ENCODE results near the gene GRID2.

The GRID2 gene

GRCh38 chr4:93416344-93417128 lies 1112.8 kb downstream of the GRID2 start:
- TF ChIP-seq, protein P1, sequence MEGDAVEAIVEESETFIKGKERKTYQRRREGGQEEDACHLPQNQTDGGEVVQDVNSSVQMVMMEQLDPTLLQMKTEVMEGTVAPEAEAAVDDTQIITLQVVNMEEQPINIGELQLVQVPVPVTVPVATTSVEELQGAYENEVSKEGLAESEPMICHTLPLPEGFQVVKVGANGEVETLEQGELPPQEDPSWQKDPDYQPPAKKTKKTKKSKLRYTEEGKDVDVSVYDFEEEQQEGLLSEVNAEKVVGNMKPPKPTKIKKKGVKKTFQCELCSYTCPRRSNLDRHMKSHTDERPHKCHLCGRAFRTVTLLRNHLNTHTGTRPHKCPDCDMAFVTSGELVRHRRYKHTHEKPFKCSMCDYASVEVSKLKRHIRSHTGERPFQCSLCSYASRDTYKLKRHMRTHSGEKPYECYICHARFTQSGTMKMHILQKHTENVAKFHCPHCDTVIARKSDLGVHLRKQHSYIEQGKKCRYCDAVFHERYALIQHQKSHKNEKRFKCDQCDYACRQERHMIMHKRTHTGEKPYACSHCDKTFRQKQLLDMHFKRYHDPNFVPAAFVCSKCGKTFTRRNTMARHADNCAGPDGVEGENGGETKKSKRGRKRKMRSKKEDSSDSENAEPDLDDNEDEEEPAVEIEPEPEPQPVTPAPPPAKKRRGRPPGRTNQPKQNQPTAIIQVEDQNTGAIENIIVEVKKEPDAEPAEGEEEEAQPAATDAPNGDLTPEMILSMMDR (IDR thresholded peaks at IDR 0.05), result no peak
- H3K27ac ChIP-seq, result no peak overlapping the region

DNA sequence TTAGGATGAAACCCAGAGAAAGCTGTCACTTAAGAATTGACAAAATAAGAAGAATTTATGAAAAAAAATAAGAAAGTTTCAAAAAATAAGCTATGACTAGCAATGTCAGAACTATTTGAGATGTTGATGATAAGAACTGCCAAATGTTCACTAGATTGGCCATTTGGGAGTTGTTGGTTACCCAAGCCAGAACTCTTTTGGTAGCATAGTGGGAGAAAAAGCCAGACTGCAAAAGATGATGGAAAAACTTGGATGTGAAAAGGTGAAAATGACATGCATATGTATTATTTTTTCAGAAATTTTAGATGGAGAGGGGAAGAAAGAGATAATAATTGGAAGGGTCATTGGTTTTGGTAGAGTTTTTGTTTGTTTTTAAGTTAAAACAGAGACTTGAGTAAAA lies 1127.6 kb downstream of the GRID2 start:
- no peak overlapping the region for H3K27ac ChIP-seq
- no peak for TF ChIP-seq ZFX (IDR thresholded peaks at IDR 0.05; ENCODE audit: borderline replicate concordance)
- TF ChIP-seq, protein P1 (IDR thresholded peaks at IDR 0.05), result no peak

DNA sequence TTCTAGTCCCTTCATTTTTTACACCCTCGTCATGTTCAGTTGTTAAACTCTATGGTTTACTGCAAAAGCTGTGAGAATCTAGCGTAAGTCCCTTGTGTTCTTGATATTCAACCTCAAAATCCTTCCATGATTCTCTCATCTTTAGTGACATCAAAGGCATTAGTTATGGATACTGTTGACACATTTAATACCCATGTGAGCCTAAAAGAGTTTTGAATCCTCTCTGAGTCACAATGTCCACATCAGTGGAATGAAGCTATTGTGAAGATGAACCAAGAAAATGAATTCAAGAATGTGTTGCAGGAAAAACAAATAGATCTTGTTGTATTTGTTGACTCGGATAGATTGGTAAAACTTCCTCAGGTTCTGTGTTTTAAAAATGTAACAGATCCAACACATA lies 1130.1 kb downstream of the GRID2 start:
- no peak for TF ChIP-seq ZFX (IDR thresholded peaks at IDR 0.05; ENCODE audit: borderline replicate concordance)
- TF ChIP-seq, protein P1 (IDR thresholded peaks at IDR 0.05), result no peak
- H3K27ac ChIP-seq, result no peak overlapping the region

- no peak for TF ChIP-seq ZFX (IDR thresholded peaks at IDR 0.05; ENCODE audit: borderline replicate concordance)
- TF ChIP-seq, protein P1 (IDR thresholded peaks at IDR 0.05), result no peak
- H3K27ac ChIP-seq, result no peak overlapping the region
These were observed 1132.3 kb downstream of the GRID2 start for GRCh38 chr4:93436000-93436626.

- no peak for TF ChIP-seq ZFX (IDR thresholded peaks at IDR 0.05; ENCODE audit: borderline replicate concordance)
- TF ChIP-seq, protein P1 (IDR thresholded peaks at IDR 0.05), result no peak
- H3K27ac ChIP-seq, result no peak overlapping the region
These were observed 1134.2 kb downstream of the GRID2 start for GRCh38 chr4:93437991-93438390.

DNA sequence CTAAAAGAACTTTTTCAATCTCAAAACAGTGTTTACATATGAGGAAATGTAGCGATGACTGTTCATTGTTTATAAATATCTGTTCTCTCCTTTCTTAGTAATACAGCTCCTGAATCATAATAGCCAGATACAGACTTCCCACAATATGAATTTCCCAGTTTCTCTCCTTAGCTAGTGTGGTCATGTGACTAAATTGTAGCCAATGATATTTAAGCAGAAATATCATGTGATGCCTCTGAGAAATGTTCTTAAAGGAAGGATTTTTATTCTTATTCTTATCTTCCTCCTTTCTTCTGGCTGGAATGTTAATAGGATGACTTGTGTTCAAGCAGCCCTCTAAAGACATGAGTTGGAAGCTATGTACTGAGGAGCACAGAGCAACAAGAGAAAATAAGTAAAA lies 1141.1 kb downstream of the GRID2 start:
- TF ChIP-seq, protein P1 (IDR thresholded peaks at IDR 0.05), result no peak
- TF ChIP-seq ZFX (IDR thresholded peaks at IDR 0.05; ENCODE audit: borderline replicate concordance), result no peak

DNA sequence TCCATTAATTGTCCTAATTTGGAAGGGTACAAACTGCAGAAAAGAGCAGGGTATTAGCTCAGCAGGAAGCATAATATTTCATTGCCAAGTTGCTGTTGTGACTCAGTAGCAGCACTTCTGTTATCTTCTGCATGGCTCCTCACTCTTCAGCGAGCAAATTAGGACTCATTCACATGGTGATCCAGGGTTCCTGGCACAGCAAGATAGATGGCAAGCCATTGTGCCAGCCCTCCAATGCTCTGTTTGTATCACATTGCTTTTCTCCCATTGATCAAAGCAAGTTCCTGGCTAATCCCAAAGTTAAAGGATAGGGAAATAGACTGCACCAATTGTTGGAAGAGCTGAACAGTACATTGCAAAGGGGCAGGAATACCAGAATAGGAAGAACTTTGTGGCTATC lies 1142.3 kb downstream of the GRID2 start:
- no peak for TF ChIP-seq ZFX (IDR thresholded peaks at IDR 0.05; ENCODE audit: borderline replicate concordance)
- TF ChIP-seq, protein P1 (IDR thresholded peaks at IDR 0.05), result no peak
- H3K27ac ChIP-seq, result no peak overlapping the region

More for the DNA sequence above, 1141.1 kb downstream of the GRID2 start:
- H3K27ac ChIP-seq, result no peak overlapping the region
